Activated naive CD4-positive, alpha-beta T cell treated with anti-CD3 and anti-CD28 coated beads for 36 hours (primary cell): Measurements from ENCODE around the gene DAZAP1. TPM values are rescaled to one million over a fixed set of nuclear protein-coding genes. Genes with fewer than 3 reads are reported as not detected.
"Not testable (repeated sequence)": the region's sequence is repeated elsewhere in the genome, so short reads cannot be mapped to it uniquely, and the experiment has no call there.

Experiments used
- CTCF ChIA-PET: fragments of 350-600 bp; sonication (Branson Sonifier 250); formaldehyde crosslinking; loops from one replicate; lab custom pipeline; 2021; ENCODE audit warnings: antibody characterized with exemption; lab: Charles Lee
- DNase-seq: peaks from one replicate; pipeline ENCODE4 v3.0.0-alpha.2; 2020
- H3K27ac Mint-ChIP-seq: one replicate; pipeline ENCODE4 v1.8.0; 2021; ENCODE audit warnings: mild to moderate bottlenecking, mixed read lengths
- H3K27me3 Mint-ChIP-seq: one replicate; pipeline ENCODE4 v1.8.0; 2021; ENCODE audit warnings: low read depth, mixed read lengths
- H3K36me3 Mint-ChIP-seq: one replicate; pipeline ENCODE4 v1.8.0; 2021; ENCODE audit warnings: low read depth, mixed read lengths
- H3K4me1 Mint-ChIP-seq: one replicate; pipeline ENCODE4 v1.8.0; 2021; ENCODE audit warnings: low read depth, mixed read lengths
- H3K4me3 Mint-ChIP-seq: one replicate; pipeline ENCODE4 v1.8.0; 2021; ENCODE audit warnings: mild to moderate bottlenecking, moderate library complexity, mixed read lengths
- H3K9me3 Mint-ChIP-seq: one replicate; pipeline ENCODE4 v1.8.0; 2021; ENCODE audit warnings: mixed read lengths
- intact Hi-C: fragments of 100-400 bp; cut with micrococcal nuclease; formaldehyde crosslinking; loops from one replicate; pipeline ENCODE4 v1.15.1; 2023
- total RNA-seq, 2 experiments: library from RNA; stranded (reverse); gene quantifications; one replicate each; pipeline ENCODE4 v1.2.3, GENCODE V29; 2021

DAZAP1 gene
- total RNA-seq, 2 experiments from 2014 or later = 253 to 265 TPM

DNA sequence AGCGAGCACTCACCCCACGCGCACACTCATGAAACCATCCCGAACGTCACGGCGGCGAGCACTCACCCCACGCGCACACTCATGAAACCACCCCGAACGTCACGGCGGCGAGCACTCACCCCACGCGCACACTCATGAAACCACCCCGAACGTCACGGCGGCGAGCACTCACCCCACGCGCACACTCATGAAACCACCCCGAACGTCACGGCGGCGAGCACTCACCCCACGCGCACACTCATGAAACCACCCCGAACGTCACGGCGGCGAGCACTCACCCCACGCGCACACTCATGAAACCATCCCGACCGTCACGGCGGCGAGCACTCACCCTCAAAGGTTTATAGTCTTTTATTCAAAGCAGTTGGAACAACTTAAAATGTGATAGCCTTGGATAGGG is 12.7 kb downstream of the DAZAP1 start:
- Mint-ChIP-seq H3K36me3 (peaks cover 35% of the 10 kb centered on the region), H3K4me1 (peaks cover 18% of the 10 kb centered on the region)
- H3K4me3 Mint-ChIP-seq, DNase-seq, H3K27ac Mint-ChIP-seq, H3K9me3 Mint-ChIP-seq, H3K27me3 Mint-ChIP-seq, intact Hi-C loops: not testable (repeated sequence)
- CTCF ChIA-PET = interaction anchor here (0.7 to 1.0 kb wide), 2 partner anchors 141 to 151 kb away, joined by 4 to 6 read pairs; partner anchors contain the start of gene CIRBP

DNA sequence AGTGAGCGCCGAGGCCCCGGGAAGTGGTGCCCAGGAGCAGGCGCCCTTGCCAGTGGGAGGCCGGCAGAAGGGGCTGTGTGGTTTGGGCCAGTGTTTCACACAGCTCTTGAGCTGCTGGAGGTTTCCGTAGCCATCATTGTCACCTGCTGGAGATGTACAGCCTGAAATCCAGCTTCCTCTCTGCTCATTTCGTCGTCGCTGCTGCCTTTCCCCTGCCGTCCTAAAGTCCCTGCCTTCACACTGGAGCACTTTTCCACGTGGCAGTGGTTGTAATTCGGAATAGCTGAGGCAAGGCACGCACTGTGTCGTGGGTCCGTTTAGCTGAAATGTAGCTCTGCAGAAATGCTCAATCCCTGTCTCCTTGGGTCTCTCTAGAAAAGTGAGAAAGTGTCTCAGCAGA is 13.2 kb downstream of the DAZAP1 start:
- H3K27ac Mint-ChIP-seq = no peak overlapping the region
- H3K27me3 Mint-ChIP-seq = no peaks in the 10 kb centered on the region
- intact Hi-C loops = no loop called here
- H3K9me3 Mint-ChIP-seq = no peaks in the 10 kb centered on the region
- DNase-seq = no peak
- peaks cover 13% of the 10 kb centered on the region for H3K4me1 Mint-ChIP-seq
- H3K36me3 Mint-ChIP-seq = peaks cover 35% of the 10 kb centered on the region
- H3K4me3 Mint-ChIP-seq = no peak overlapping the region
- CTCF ChIA-PET = interaction anchor here (0.6 to 1.0 kb wide), 4 partner anchors 17 to 340 kb away, joined by 3 to 6 read pairs (median 4); partner anchors contain the start of gene CIRBP

DNA sequence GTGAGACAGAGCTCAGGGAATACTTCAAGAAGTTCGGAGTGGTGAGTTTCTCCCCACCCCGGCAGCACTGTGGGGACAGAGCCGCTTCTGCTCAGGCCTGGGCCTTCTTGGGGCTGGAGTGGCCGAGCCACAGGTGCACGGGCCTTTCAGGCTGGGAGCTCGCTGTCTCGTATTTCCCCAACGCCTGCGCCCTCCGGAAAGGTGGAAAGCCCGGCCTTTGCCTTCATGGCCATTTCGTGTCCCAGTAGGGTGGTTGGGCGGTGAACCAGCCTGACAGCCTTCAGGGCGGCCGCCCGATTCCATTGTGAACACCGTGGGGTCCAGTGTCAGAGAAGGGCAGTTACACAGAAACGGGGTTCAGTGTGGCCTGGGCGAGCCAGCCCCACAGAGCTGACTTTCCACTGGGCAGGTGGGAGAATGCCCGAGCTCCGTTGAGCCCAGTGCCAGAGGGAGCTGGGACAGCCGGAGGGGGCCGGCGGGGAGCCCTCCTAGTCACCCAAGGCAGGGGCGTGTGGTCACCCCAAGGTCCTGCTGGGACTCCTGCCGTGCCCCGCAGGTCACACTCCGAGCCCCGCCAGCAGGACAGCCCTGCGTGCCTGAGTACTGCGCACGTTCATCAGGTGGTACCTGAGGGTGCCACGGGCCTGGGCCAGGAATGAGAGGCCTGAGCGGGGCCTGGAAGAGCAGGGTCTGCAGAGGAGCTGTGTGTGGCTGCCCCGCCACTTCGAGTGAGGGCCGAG is 14.0 kb downstream of the DAZAP1 start:
- Mint-ChIP-seq H3K36me3 (peaks cover 37% of the 10 kb centered on the region), H3K27ac (peak overlapping the region; percentile 24)
- intact Hi-C loops = no loop called here

DNA sequence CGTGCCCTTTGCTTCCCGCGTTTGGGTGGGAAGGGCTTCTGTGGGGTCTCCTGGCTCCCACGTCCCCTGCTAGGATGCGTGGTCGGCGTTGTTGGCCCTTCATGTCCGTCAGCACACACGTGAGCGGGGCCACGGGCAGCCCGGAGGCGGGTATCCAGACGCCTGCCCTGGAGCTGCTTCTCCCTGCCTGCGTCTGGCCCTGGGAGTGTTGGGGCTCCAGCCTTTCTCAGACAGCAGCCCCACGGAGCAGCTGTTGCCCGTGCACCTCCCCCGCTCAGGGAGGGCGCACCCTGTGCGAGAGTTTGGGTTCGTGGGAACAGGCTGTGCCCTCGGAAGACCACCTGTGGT is 14.5 kb downstream of the DAZAP1 start:
- Mint-ChIP-seq H3K4me3 (no peak overlapping the region), H3K27me3 (no peaks in the 10 kb centered on the region), H3K9me3 (no peaks in the 10 kb centered on the region), H3K4me1 (peaks cover 4% of the 10 kb centered on the region), H3K27ac (no peak overlapping the region), H3K36me3 (peaks cover 37% of the 10 kb centered on the region)
- intact Hi-C loops = no loop called here
- CTCF ChIA-PET = interaction anchor here (0.8 kb wide), 1 partner anchor 9 kb away, joined by 3 read pairs; no protein-coding TSS in a partner anchor
- no peak for DNase-seq

More for the DNA sequence above, 14.0 kb downstream of the DAZAP1 start:
- Mint-ChIP-seq H3K27me3 (no peaks in the 10 kb centered on the region), H3K4me1 (peaks cover 6% of the 10 kb centered on the region), H3K4me3 (no peak overlapping the region), H3K9me3 (no peaks in the 10 kb centered on the region)
- CTCF ChIA-PET = interaction anchor here (0.8 to 1.0 kb wide), 3 partner anchors 8 to 142 kb away, joined by 3 to 4 read pairs (median 3); no protein-coding TSS in a partner anchor
- no peak for DNase-seq

DNA sequence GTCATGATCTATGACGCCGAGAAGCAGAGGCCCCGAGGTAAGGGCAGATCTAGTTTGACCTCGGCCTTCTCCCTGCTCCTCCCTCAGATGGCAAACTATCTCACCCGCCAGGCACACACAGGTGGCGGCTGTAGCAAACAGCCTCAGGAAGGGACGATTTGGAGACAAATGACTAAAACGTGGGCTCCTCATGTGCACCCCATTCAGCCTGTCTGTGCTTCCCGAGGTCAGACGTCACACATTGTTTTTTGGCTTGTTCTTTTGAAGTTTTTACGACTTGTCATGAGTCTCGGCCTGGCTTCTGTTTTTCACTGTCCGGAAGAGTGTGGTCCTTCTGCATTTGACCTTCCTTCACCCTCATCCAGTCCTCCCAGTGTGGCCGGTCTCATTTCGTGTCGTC is 15.0 kb downstream of the DAZAP1 start:
- H3K27ac Mint-ChIP-seq = no peak overlapping the region
- peaks cover 35% of the 10 kb centered on the region for H3K36me3 Mint-ChIP-seq
- H3K4me1 Mint-ChIP-seq = peaks cover 3% of the 10 kb centered on the region
- H3K4me3 Mint-ChIP-seq = no peak overlapping the region
- CTCF ChIA-PET = interaction anchor here (0.8 kb wide), 1 partner anchor 9 kb away, joined by 3 read pairs; no protein-coding TSS in a partner anchor
- intact Hi-C loops = no loop called here
- DNase-seq = no peak
- H3K9me3 Mint-ChIP-seq = no peaks in the 10 kb centered on the region
- no peaks in the 10 kb centered on the region for H3K27me3 Mint-ChIP-seq

DNA sequence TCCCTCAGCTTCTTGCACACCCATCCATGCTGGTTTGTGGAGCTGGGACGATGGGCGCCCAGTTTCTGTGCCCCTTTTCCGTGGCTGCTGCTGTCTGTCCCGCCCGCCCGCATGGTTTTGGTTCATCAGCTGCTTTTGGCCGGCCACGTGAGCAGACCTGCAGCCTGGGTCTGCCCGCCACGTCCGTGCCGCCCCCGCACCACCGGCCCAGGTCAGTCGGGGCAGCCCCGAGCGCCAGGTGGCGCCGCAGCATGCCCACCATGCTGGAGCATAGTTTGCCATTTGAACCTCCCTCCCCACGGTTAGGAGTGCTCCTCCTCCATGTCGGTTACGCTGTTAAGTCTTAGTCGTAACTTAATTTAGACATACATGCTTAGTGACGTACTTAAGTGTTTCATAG is 15.6 kb downstream of the DAZAP1 start:
- no peak overlapping the region for H3K4me3 Mint-ChIP-seq
- no peaks in the 10 kb centered on the region for H3K4me1 Mint-ChIP-seq
- H3K27me3 Mint-ChIP-seq = no peaks in the 10 kb centered on the region
- CTCF ChIA-PET = no interaction called here
- DNase-seq = no peak
- no peak overlapping the region for H3K27ac Mint-ChIP-seq
- intact Hi-C loops = no loop called here
- H3K9me3 Mint-ChIP-seq = no peaks in the 10 kb centered on the region
- H3K36me3 Mint-ChIP-seq = peaks cover 32% of the 10 kb centered on the region

DNA sequence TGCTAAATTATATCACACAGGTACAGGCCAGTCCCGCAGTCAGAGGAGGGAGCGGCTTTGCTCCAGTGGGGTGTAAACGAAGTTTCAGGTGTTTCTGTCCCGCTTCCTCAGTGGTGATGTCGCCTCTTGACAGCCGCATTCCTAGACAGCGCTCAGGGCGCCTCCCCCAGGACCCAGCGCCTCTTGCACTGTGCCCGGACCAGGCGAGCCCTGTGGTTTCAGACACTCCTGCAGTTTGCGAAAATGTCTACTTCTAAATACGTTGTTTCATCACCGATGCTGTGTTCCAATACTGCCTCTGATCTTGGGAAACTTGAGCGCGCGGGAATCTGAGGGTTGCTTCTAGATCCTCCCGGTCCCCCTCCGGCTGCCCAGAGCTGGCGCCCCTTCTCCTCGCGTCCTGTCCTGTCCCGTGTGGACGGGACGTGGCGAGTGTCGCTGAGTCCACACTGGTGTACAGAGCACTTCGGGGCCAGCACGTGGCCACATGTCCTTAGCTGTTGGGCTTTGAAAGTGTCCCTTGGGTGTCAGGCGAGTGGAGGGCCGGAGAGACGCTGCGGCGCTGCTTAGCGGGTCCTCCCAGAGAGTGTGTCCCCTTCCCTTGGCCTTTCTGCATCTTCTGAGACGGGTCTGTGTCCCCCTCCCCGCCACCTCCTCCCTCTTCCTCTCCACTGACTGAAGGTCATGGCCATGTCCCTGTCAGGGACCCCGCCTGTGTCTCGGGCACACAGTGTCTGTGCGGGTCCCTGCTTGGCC is 16.2 kb downstream of the DAZAP1 start:
- CTCF ChIA-PET = no interaction called here
- H3K27ac Mint-ChIP-seq = no peak overlapping the region
- H3K9me3 Mint-ChIP-seq = no peaks in the 10 kb centered on the region
- H3K4me3 Mint-ChIP-seq = no peak overlapping the region
- intact Hi-C loops = no loop called here
- DNase-seq = no peak
- no peaks in the 10 kb centered on the region for H3K27me3 Mint-ChIP-seq
- H3K36me3 Mint-ChIP-seq = peaks cover 30% of the 10 kb centered on the region
- no peaks in the 10 kb centered on the region for H3K4me1 Mint-ChIP-seq

DNA sequence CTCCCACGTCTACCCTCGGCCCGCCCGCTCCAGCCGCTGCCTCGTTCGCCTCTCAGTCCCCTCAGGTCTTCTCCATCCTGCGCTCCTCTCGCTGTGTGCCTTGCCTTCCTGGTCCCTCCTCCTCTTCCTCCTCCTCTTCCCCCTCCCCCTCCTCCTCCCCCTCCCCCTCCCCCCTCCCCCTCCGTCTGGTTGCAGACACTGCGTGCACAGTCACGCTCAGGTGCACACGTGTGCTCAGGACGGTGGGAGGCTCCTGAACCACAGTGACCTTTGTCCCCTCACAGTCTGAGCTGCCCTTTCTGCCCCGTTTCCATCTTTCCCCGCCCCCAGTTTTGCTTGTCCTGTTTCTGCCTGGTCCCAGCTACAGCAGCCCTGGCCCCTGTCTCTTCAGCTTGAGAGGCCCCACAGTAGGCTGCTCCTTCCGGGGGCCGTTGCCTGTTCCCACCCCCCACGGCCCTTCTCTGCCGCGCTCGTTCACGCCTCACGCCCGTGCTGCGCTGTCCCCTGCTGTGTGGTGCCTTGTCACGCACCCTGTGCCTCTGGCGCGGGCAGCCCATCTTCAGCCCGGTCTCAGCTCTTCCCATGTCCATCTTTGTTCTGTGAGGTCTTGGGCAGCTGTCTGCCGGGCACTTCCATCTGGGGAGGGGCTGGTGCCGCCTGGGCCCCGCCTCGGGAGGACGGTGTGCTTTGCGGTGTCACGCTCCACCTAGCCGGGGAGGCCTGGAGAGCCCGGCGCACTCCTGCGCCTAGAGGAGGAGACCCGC is 17.0 kb downstream of the DAZAP1 start:
- intact Hi-C loops = no loop called here
- Mint-ChIP-seq H3K9me3 (no peaks in the 10 kb centered on the region), H3K36me3 (peaks cover 27% of the 10 kb centered on the region), H3K4me3 (no peak overlapping the region), H3K27ac (no peak overlapping the region), H3K27me3 (no peaks in the 10 kb centered on the region), H3K4me1 (no peaks in the 10 kb centered on the region)
- DNase-seq = no peak
- CTCF ChIA-PET = no interaction called here

DNA sequence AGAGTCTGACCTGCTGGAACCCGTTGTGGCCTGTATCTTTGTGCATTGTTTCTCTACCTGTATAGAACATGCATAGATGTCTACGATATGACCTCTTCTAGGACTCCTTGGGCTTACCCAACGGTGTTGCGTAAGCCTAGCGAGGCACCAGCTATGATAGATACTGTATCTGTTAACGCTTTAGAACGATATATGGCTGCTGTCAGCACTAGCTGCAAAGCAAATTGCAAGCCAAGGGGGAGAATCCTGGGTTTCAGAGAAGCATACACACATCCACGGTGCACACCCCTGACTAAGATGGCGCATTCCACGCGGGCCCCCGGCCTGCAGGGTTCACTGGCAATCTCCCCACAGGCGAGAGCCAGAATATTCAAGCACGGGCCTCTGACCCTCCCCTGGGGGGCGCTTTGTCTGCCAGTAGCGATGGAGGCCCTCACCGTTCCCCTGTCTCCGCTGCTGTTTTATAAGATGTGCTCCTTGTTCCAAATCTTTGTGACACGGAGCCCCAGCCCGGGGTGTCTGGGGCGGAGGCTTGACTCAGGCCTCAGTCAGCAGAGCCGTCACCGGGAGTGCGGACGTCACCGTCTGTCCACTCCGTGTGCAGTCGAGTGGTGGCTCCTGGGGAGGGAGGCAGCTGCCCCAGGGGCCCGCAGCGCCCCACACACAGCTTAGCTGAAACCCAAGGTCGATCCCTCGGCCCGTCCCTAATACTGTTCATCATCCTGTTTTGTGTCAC is 17.9 kb downstream of the DAZAP1 start:
- intact Hi-C loops = no loop called here
- H3K36me3 Mint-ChIP-seq = peaks cover 25% of the 10 kb centered on the region
- no peak overlapping the region for H3K4me3 Mint-ChIP-seq
- CTCF ChIA-PET = no interaction called here
- H3K9me3 Mint-ChIP-seq = no peaks in the 10 kb centered on the region
- H3K4me1 Mint-ChIP-seq = no peaks in the 10 kb centered on the region
- no peak for DNase-seq
- no peak overlapping the region for H3K27ac Mint-ChIP-seq
- no peaks in the 10 kb centered on the region for H3K27me3 Mint-ChIP-seq

DNA sequence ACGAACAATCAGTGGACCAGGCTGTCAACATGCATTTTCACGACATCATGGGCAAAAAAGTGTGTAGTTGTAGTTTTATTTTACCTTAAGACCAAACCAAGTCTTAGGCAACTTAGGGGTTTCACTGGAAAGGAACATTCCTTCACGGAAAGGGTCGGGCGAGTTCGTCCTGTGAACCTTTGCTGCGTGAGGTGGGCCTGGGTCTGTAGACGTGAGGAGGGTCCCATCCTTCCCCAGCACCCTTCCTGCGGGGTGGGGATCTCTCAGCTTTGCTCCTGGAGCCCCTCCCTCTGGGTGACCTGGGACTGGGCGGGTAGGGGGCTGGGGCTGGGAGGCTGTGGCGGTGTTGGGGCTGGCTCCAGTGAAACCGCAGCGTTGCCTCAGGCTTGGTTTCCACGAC is 18.5 kb downstream of the DAZAP1 start:
- H3K27ac Mint-ChIP-seq = no peak overlapping the region
- no peaks in the 10 kb centered on the region for H3K9me3 Mint-ChIP-seq
- no peaks in the 10 kb centered on the region for H3K27me3 Mint-ChIP-seq
- intact Hi-C loops = no loop called here
- no peak overlapping the region for H3K4me3 Mint-ChIP-seq
- CTCF ChIA-PET = no interaction called here
- H3K36me3 Mint-ChIP-seq = peaks cover 22% of the 10 kb centered on the region
- no peak for DNase-seq
- no peaks in the 10 kb centered on the region for H3K4me1 Mint-ChIP-seq

DNA sequence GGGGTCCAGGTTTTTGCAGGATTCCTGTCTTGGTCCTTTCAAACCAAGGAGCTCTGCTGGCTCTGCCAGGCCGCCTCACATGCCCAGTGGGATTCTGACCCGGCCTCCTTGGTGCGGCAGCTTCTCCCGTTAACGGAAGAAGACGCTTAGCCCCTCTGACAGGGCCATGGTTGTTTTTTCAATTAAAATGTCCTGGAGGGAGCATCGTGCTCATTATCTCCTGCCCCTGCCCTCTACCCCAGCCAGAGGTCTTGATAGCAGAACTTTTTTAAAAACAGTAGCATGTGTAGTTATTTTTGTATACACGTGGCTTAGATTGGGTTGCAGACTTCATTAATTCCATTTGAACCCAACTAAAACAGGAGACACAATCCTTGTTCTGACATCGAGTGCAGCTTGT is 19.4 kb downstream of the DAZAP1 start:
- no peak overlapping the region for H3K27ac Mint-ChIP-seq
- no peak for DNase-seq
- intact Hi-C loops = no loop called here
- peaks cover 24% of the 10 kb centered on the region for H3K36me3 Mint-ChIP-seq
- no peaks in the 10 kb centered on the region for H3K4me1 Mint-ChIP-seq
- H3K4me3 Mint-ChIP-seq = no peak overlapping the region
- H3K9me3 Mint-ChIP-seq = no peaks in the 10 kb centered on the region
- CTCF ChIA-PET = no interaction called here
- no peaks in the 10 kb centered on the region for H3K27me3 Mint-ChIP-seq
